HepG2 (cell line): Measurements from ENCODE around the gene INTS4. TPM values are rescaled to one million over a fixed set of nuclear protein-coding genes. Genes with fewer than 3 reads are reported as not detected.
A peak's percentile ranks its signal among the peaks of the same experiment; 100 is the strongest.

ENCODE experiments used
- ATAC-seq: fragments of 200-7000 bp; cut with Tn5 transposase; 3 replicates; pipeline ENCODE4 v1.9.1; 2020; ENCODE audit warnings: mild to moderate bottlenecking, moderate library complexity
- BruUV-seq: library from RNA; stranded (reverse); fragments of 400-500 nt; replicated peaks from 2 replicates; lab custom pipeline; 2021; lab: Mats Ljungman, UMichigan
- CTCF ChIA-PET: fragments of 300-600 bp; formaldehyde crosslinking; extraction: SDS; loops from one replicate; lab custom pipeline; 2021; ENCODE audit warnings: low total read pairs, inconsistent platforms, low intra/inter-chr PET ratio; lab: Yijun Ruan, JAX
- POLR2A ChIA-PET: fragments of 350-600 bp; sonication (Branson Sonifier 250); formaldehyde crosslinking; loops from one replicate; lab custom pipeline; 2020; ENCODE audit warnings: antibody characterized with exemption, inconsistent platforms; lab: Yijun Ruan, JAX
- DNase-seq: peaks from one replicate; pipeline ENCODE4 v3.0.0-alpha.2; 2015; ENCODE audit warnings: low spot score
- FAIRE-seq: peaks from 3 replicates; lab custom pipeline; 2011; peaks lifted over from hg19 to GRCh38; lab: Jason Lieb, UNC
- H2AFZ ChIP-seq: one replicate; pipeline ENCODE4 v1.6.1; 2011; ENCODE audit warnings: low read length, inconsistent platforms
- H3K27ac ChIP-seq: fragments of 300-600 bp; 3 replicates; pipeline ENCODE4 v1.8.0; 2011; ENCODE audit warnings: mixed run types, mild to moderate bottlenecking, mixed read lengths, low read length, inconsistent platforms; ENCODE audit not compliant: insufficient read depth; ENCODE audit errors: extremely low read length
- H3K27me3 ChIP-seq, 2 experiments: fragments of 200-600 bp in 1 of 2; 2 replicates in 1 of 2; 3 replicates in 1 of 2; pipeline versions ENCODE4 v1.6.0 to v1.8.0; 2011; ENCODE audit warnings: low read length in 2 of 2, mild to moderate bottlenecking in 2 of 2, moderate library complexity in 2 of 2, inconsistent platforms in 1 of 2; ENCODE audit not compliant: insufficient read depth in 2 of 2, control insufficient read depth in 1 of 2
- H3K36me3 ChIP-seq, 2 experiments: fragments of 200-600 bp in 1 of 2; replicated peaks in 1 of 2; 2 replicates in 1 of 2; 3 replicates in 1 of 2; pipeline versions ENCODE4 v1.5.1 to v1.8.0; 2011; ENCODE audit warnings: low read length in 2 of 2, inconsistent platforms in 1 of 2; ENCODE audit not compliant: insufficient read depth in 2 of 2, control insufficient read depth in 1 of 2
- H3K4me1 ChIP-seq: 2 replicates; pipeline ENCODE4 v1.5.1; 2012; ENCODE audit warnings: low read length, inconsistent platforms; ENCODE audit not compliant: insufficient read depth
- H3K4me2 ChIP-seq: 2 replicates; pipeline ENCODE4 v1.6.0; 2011; ENCODE audit warnings: low read depth, low read length, inconsistent platforms
- H3K4me3 ChIP-seq, 3 experiments: fragments of 200-600 bp in 1 of 3; sonication (generic), shearing (Covaris generic) in 1 of 3; replicated peaks in 1 of 3; 2 replicates each; pipeline ENCODE4 v1.5.1; 2011 to 2016; ENCODE audit warnings: low read length in 3 of 3, inconsistent platforms in 2 of 3, low read depth in 2 of 3, mild to moderate bottlenecking in 2 of 3, control low read depth in 1 of 3, mixed read lengths in 1 of 3; ENCODE audit not compliant: insufficient read depth in 1 of 3
- H3K79me2 ChIP-seq: one replicate; pipeline ENCODE4 v1.6.1; 2011; ENCODE audit warnings: low read length, inconsistent platforms; ENCODE audit not compliant: insufficient read depth
- H3K9ac ChIP-seq: 2 replicates; pipeline ENCODE4 v1.6.0; 2011; ENCODE audit warnings: mild to moderate bottlenecking, low read depth, low read length, inconsistent platforms; ENCODE audit not compliant: insufficient read depth
- H3K9me3 ChIP-seq: 2 replicates; pipeline ENCODE4 v1.5.1; 2012; ENCODE audit warnings: mild to moderate bottlenecking, low read length
- H4K20me1 ChIP-seq: 2 replicates; pipeline ENCODE4 v1.6.0; 2011; ENCODE audit warnings: inconsistent platforms, mild to moderate bottlenecking, low read length, moderate library complexity; ENCODE audit not compliant: insufficient read depth
- BORCS8-MEF2B ChIP-seq: sonication (generic); formaldehyde crosslinking; IDR thresholded peaks from 2 replicates; pipeline ENCODE4 v1.8.0; 2022; ENCODE audit warnings: mild to moderate bottlenecking, missing genetic modification reagents
- EZH2 ChIP-seq: conservative IDR thresholded peaks from 2 replicates; pipeline ENCODE4 v1.6.1; 2012; ENCODE audit warnings: mild to moderate bottlenecking, low read depth, low read length, moderate library complexity
- HDAC6 ChIP-seq: fragments of 200-600 bp; sonication (generic); IDR thresholded peaks from 2 replicates; pipeline ENCODE4 v1.7.0; 2017; ENCODE audit warnings: mild to moderate bottlenecking, antibody characterized with exemption, low read length, low read depth
- MIXL1 ChIP-seq: IDR thresholded peaks from 2 replicates; pipeline ENCODE4 v1.6.1; 2016
- PRMT3 ChIP-seq: sonication (generic); formaldehyde crosslinking; IDR thresholded peaks from 2 replicates; pipeline ENCODE4 v1.8.1; 2022; ENCODE audit warnings: low read depth, mild to moderate bottlenecking, moderate library complexity, missing genetic modification reagents, borderline replicate concordance
- RAD21 ChIP-seq: fragments of 450-650 bp; formaldehyde crosslinking; IDR thresholded peaks from 2 replicates; pipeline ENCODE4 v1.5.0; 2020; ENCODE audit warnings: mild to moderate bottlenecking
- REXO4 ChIP-seq: sonication (generic); formaldehyde crosslinking; IDR thresholded peaks from 2 replicates; pipeline ENCODE4 v1.8.0; 2022; ENCODE audit warnings: missing genetic modification reagents, mild to moderate bottlenecking, borderline replicate concordance
- ZBTB20 ChIP-seq: sonication (generic); formaldehyde crosslinking; IDR thresholded peaks from 2 replicates; pipeline ENCODE4 v1.8.1; 2023; ENCODE audit warnings: missing genetic modification reagents, low read depth, mild to moderate bottlenecking, borderline replicate concordance
- ZKSCAN1 ChIP-seq: fragments of 150-350 bp; IDR thresholded peaks from 2 replicates; pipeline ENCODE4 v1.6.1; 2014; ENCODE audit warnings: low read length
- ZKSCAN8 ChIP-seq: IDR thresholded peaks from 2 replicates; pipeline ENCODE4 v1.6.1; 2016; ENCODE audit warnings: borderline replicate concordance, missing genetic modification reagents, missing compliant biosample characterization
- ZNF234 ChIP-seq: sonication (generic); formaldehyde crosslinking; conservative IDR thresholded peaks from 2 replicates; pipeline ENCODE4 v1.5.1; 2020; ENCODE audit warnings: mild to moderate bottlenecking, missing genetic modification reagents
- ZNF562 ChIP-seq: sonication (generic); formaldehyde crosslinking; IDR thresholded peaks from 2 replicates; pipeline ENCODE4 v1.8.0; 2022; ENCODE audit warnings: missing genetic modification reagents, borderline replicate concordance
- ZNF570 ChIP-seq: sonication (generic); formaldehyde crosslinking; IDR thresholded peaks from 2 replicates; pipeline ENCODE4 v1.4.0; 2020; ENCODE audit warnings: mild to moderate bottlenecking, missing genetic modification reagents, borderline replicate concordance
- ZNF644 ChIP-seq: IDR thresholded peaks from 2 replicates; pipeline ENCODE4 v1.6.1; 2016; ENCODE audit warnings: low read depth
- ZZZ3 ChIP-seq: sonication (generic); formaldehyde crosslinking; IDR thresholded peaks from 2 replicates; pipeline ENCODE4 v1.4.0; 2020; ENCODE audit warnings: missing genetic modification reagents, mild to moderate bottlenecking, borderline replicate concordance
- WGBS: methylation state at CpG from one replicate; pipeline ENCODE4 v1.1.6; 2017; ENCODE audit warnings: low lambda C conversion rate; 5-methylcytosine and 5-hydroxymethylcytosine counted together
- in situ Hi-C: cut with HindIII; loops from 2 replicates; pipeline ENCODE4 v1.10.0; 2017; ENCODE audit warnings: low pct_unique_long_range_greater_than_20kb; ENCODE audit not compliant: extremely low pct_ligation_motif_present
- intact Hi-C: fragments of 100-400 bp; cut with micrococcal nuclease; formaldehyde crosslinking; loops from one replicate; pipeline ENCODE4 v1.10.0; 2022; ENCODE audit not compliant: unreplicated experiment
- polyA plus RNA-seq, 8 experiments: library from polyadenylated mRNA; depleted of rRNA in 3 of 8; stranded (reverse) in 7 of 8; unstranded in 1 of 8; fragments of >200 nt; fragmentation: Illumina TruSeq in 4 of 8; extraction: Trizol in 4 of 8; gene quantifications; 2 replicates each; pipeline versions ENCODE4 v1.2.1 to v1.2.3, GENCODE V29; 2011 to 2016; ENCODE audit warnings: low read depth in 4 of 8, missing spikeins in 1 of 8, mixed read lengths in 1 of 8; ENCODE audit not compliant: insufficient read depth in 1 of 8
- total RNA-seq, 5 experiments: library from RNA; depleted of rRNA; stranded (reverse); fragments of >200 nt; fragmentation: Illumina TruSeq; extraction: Trizol; gene quantifications; 2 replicates each; pipeline ENCODE4 v1.2.3, GENCODE V29; 2016; ENCODE audit warnings: low read depth in 1 of 5
- TF ChIP-seq, protein P1 (sequence below): IDR thresholded peaks from 2 replicates; pipeline ENCODE4 v1.4.0; 2020; ENCODE audit warnings: mild to moderate bottlenecking, missing genetic modification reagents
- TF ChIP-seq, protein P2 (sequence below): sonication (generic); formaldehyde crosslinking; IDR thresholded peaks from 2 replicates; pipeline ENCODE4 v1.4.0; 2020; ENCODE audit warnings: missing genetic modification reagents
- TF ChIP-seq, protein P3 (sequence below): sonication (generic); formaldehyde crosslinking; IDR thresholded peaks from 2 replicates; pipeline ENCODE4 v1.4.0; 2020; ENCODE audit warnings: missing genetic modification reagents
- TF ChIP-seq, protein P4 (sequence below): sonication (generic); formaldehyde crosslinking; IDR thresholded peaks from 2 replicates; pipeline ENCODE4 v1.4.0; 2020; ENCODE audit warnings: mild to moderate bottlenecking, missing genetic modification reagents

Gene INTS4
- total and polyA plus RNA-seq, 2 of the 13 experiments (the other 11 are each of a cell fraction or from before 2014, with no cell fraction given) = 37.3 to 44.8 TPM

DNA sequence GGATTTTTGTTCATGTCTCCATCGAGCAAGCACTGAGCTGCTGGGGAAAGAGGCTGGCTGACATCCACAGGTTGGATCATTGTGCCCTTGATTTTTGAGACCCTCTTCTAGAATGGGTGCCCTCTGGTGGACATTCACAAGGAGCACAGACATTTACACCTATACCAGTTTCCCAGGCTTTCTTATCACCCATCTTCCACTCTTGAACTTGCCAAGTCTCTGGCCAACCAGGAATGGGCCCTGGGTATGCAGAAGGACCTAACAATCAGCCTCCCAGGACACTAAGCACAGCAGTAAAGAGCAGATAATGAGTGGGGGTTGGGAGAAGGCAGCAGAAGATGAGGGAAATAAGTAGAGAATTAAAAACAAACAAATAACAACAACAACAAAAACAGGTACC, 5.7 kb upstream of the INTS4 start:
- intact Hi-C loops = loop anchor here (1.0 kb wide), 2 partner anchors 46 to 224 kb away; no protein-coding TSS in a partner anchor
- Histone ChIP-seq H3K9me3 (no peaks in the 10 kb centered on the region), H4K20me1 (no peaks in the 10 kb centered on the region), H3K4me1 (peaks cover 28% of the 10 kb centered on the region), H3K27me3 (no peaks in the 10 kb centered on the region), H3K4me3 (no peak overlapping the region), H3K36me3 (no peaks in the 10 kb centered on the region), H3K79me2 (no peaks in the 10 kb centered on the region), H3K27ac (no peak overlapping the region), H3K9ac (no peak overlapping the region), H3K4me2 (no peak overlapping the region), H2AFZ (no peak overlapping the region)
- POLR2A ChIA-PET = no interaction called here
- DNase-seq (peak; percentile 70), ATAC-seq (peak; percentile 92), FAIRE-seq (peak; percentile 68)
- WGBS = 0% methylated on average over 1 of the region's 1 CpG
- BruUV-seq = no TSS peak
- CTCF ChIA-PET = interaction anchor here (1.9 to 2.2 kb wide), 2 partner anchors 46 to 224 kb away, joined by 10 to 12 read pairs; no protein-coding TSS in a partner anchor
- in situ Hi-C loops = loop anchor here (5.0 to 10.0 kb wide), 2 partner anchors 185 to 223 kb away; no protein-coding TSS in a partner anchor
- no peak for TF ChIP-seq ZKSCAN1
- TF ChIP-seq, protein P1, sequence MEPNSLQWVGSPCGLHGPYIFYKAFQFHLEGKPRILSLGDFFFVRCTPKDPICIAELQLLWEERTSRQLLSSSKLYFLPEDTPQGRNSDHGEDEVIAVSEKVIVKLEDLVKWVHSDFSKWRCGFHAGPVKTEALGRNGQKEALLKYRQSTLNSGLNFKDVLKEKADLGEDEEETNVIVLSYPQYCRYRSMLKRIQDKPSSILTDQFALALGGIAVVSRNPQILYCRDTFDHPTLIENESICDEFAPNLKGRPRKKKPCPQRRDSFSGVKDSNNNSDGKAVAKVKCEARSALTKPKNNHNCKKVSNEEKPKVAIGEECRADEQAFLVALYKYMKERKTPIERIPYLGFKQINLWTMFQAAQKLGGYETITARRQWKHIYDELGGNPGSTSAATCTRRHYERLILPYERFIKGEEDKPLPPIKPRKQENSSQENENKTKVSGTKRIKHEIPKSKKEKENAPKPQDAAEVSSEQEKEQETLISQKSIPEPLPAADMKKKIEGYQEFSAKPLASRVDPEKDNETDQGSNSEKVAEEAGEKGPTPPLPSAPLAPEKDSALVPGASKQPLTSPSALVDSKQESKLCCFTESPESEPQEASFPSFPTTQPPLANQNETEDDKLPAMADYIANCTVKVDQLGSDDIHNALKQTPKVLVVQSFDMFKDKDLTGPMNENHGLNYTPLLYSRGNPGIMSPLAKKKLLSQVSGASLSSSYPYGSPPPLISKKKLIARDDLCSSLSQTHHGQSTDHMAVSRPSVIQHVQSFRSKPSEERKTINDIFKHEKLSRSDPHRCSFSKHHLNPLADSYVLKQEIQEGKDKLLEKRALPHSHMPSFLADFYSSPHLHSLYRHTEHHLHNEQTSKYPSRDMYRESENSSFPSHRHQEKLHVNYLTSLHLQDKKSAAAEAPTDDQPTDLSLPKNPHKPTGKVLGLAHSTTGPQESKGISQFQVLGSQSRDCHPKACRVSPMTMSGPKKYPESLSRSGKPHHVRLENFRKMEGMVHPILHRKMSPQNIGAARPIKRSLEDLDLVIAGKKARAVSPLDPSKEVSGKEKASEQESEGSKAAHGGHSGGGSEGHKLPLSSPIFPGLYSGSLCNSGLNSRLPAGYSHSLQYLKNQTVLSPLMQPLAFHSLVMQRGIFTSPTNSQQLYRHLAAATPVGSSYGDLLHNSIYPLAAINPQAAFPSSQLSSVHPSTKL (CRISPR knock-in tag) = 0 out of 2 replicates have a peak, but pooled peaks have one; percentile 19
- TF ChIP-seq ZNF234 (CRISPR knock-in tag) = no peak
- no peak for TF ChIP-seq MIXL1 (CRISPR knock-in tag)
- TF ChIP-seq BORCS8-MEF2B (CRISPR knock-in tag) = no peak
- no peak for TF ChIP-seq ZNF644
- no peak for TF ChIP-seq ZNF562
- TF ChIP-seq, protein P2, sequence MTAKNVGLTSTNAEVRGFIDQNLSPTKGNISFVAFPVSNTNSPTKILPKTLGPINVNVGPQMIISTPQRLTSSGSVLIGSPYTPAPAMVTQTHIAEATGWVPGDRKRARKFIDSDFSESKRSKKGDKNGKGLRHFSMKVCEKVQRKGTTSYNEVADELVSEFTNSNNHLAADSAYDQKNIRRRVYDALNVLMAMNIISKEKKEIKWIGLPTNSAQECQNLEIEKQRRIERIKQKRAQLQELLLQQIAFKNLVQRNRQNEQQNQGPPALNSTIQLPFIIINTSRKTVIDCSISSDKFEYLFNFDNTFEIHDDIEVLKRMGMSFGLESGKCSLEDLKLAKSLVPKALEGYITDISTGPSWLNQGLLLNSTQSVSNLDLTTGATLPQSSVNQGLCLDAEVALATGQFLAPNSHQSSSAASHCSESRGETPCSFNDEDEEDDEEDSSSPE = no peak
- no peak for TF ChIP-seq ZNF570 (CRISPR knock-in tag)
- TF ChIP-seq REXO4 (CRISPR knock-in tag) = no peak
- no peak for TF ChIP-seq ZKSCAN8 (CRISPR knock-in tag)
- TF ChIP-seq, protein P3, sequence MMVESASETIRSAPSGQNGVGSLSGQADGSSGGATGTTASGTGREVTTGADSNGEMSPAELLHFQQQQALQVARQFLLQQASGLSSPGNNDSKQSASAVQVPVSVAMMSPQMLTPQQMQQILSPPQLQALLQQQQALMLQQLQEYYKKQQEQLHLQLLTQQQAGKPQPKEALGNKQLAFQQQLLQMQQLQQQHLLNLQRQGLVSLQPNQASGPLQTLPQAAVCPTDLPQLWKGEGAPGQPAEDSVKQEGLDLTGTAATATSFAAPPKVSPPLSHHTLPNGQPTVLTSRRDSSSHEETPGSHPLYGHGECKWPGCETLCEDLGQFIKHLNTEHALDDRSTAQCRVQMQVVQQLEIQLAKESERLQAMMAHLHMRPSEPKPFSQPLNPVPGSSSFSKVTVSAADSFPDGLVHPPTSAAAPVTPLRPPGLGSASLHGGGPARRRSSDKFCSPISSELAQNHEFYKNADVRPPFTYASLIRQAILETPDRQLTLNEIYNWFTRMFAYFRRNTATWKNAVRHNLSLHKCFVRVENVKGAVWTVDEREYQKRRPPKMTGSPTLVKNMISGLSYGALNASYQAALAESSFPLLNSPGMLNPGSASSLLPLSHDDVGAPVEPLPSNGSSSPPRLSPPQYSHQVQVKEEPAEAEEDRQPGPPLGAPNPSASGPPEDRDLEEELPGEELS = no peak
- TF ChIP-seq ZZZ3 = no peak
- no peak for TF ChIP-seq HDAC6
- TF ChIP-seq ZBTB20 (CRISPR knock-in tag) = no peak
- TF ChIP-seq, protein P4, sequence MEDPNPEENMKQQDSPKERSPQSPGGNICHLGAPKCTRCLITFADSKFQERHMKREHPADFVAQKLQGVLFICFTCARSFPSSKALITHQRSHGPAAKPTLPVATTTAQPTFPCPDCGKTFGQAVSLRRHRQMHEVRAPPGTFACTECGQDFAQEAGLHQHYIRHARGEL = no peak
- no peak for TF ChIP-seq EZH2
- no peak for TF ChIP-seq PRMT3 (CRISPR knock-in tag)
- TF ChIP-seq RAD21 (CRISPR knock-in tag) = peak; percentile 65; the same call in 1 of the 2 replicates
